Erythroblast (primary cell): ENCODE measurements around the gene ITPR1.

ENCODE experiments used
- GATA1 ChIP-seq: IDR thresholded peaks from 2 replicates; pipeline ENCODE4 v1.6.1; 2011; ENCODE audit warnings: low read depth, mild to moderate bottlenecking, control low read depth, low read length, moderate library complexity
- POLR2A ChIP-seq: IDR thresholded peaks from 2 replicates; pipeline ENCODE4 v1.6.1; 2011; ENCODE audit warnings: mild to moderate bottlenecking, low read length

- TF ChIP-seq POLR2A: no peak
- no peak for TF ChIP-seq GATA1
Observed at GRCh38 chr3:4721511-4721911, 228.4 kb downstream of the ITPR1 start.
